Superior temporal gyrus (tissue), 1 donor: ENCODE data around the gene CEACAM5.

Source experiments
- DNase-seq: peaks from one replicate; pipeline ENCODE4 v3.0.0-alpha.2; 2016; ENCODE audit errors: extremely low spot score

CEACAM5 gene

DNA sequence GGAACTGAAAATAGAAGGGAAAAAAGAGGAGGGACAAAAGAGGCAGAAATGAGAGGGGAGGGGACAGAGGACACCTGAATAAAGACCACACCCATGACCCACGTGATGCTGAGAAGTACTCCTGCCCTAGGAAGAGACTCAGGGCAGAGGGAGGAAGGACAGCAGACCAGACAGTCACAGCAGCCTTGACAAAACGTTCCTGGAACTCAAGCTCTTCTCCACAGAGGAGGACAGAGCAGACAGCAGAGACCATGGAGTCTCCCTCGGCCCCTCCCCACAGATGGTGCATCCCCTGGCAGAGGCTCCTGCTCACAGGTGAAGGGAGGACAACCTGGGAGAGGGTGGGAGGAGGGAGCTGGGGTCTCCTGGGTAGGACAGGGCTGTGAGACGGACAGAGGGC lies at the start of gene CEACAM5:
Gene CEACAM5 (plus strand): TSS at position 146 of the 400 bp plus-strand sequence. CDS start 106 bp downstream, at position 252.
- DNase-seq, result no peak

DNA sequence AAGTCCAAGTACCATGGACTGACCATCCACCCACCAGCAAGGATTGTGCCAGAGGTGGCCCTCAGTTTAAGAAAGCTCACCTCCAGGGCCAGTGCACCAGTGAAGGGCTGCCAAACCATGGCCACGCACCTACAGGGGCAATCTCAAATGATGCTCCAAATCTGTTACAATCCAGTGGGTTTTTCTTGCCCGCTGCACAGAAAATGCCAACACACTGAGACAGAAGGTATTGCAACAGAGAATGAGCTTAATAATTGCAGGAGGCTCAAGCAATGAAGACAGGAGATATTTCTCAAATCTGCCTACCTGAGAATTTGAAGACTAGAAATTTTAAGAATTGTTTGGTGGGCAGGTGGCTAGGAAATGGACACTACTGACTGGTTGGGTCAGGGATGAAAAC lies 42.4 kb upstream of the CEACAM5 start:
- DNase-seq, result no peak

- no peak for DNase-seq
These were observed 40.1 kb upstream of the CEACAM5 start for GRCh38 chr19:41668315-41668714.

- no peak for DNase-seq
These were observed 37.7 kb upstream of the CEACAM5 start for GRCh38 chr19:41670755-41671154.

DNA sequence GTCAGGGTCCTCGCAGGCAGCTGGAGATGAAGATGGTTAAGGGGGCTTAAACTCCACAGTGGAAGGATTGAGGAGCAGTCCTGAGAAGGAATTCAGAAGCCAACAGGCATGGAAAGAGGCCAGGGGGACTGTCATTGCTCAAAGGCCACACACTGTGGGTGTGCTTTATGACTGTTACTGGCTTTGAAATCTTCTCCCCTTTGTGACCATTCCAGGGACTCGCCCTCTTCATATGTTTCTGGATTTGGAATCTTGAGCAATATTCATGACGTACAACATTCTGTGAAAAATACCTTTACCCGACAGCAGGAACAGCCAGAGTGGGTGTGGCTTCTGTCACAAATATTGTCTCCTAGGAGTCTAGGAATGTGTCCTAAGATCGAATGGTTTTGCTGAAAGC lies 36.9 kb upstream of the CEACAM5 start:
- DNase-seq, result no peak

- no peak for DNase-seq
These were observed 26.0 kb upstream of the CEACAM5 start for GRCh38 chr19:41682437-41682836.

DNA sequence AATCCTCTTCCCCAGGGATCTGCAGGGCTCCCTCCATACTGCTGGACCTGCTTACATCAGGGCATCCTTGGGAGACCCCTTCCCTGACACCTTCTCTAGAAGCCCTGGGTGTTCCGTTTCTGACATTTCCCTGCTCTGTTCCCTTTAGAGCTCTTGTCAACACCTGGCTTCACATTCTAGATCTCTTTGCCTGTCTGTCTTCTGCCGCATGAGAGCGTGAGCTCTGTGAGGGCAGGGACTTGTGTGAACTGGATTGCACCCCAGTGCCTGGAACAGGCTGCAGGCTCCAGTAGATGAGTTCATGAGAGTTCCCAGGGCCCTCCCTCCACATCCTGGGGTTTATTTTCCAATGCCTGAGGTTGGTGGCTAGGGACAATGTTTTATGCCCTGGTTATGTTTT lies 21.0 kb upstream of the CEACAM5 start:
- DNase-seq, result no peak

- DNase-seq, result no peak
These were observed 20.3 kb upstream of the CEACAM5 start, which contains the start of gene CEACAM7 for GRCh38 chr19:41688098-41688497. Gene CEACAM7, minus strand, starts transcription at chr19:41688270. Its CDS starts 105 bp downstream, at chr19:41688165.

DNA sequence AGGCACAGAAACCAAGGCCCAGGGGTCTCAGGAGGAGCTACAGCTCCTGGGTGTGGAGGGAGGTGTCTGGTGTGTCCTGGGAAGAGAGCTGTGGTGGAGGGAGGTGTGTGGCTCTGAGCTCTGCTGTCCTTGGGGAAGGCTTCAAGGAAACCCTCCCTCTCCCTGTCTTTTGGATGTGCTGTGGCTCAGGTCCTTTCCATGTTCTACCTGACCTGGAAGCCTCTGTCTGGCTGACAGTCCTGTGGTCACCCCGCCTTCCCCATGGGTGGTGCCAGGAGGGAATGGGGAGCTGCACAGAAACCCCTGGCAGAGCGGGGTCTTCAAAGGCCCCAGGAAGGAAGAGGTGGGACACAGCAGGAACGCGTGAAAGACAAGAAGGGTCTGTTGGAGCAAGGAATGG lies 19.7 kb upstream of the CEACAM5 start:
- no peak for DNase-seq

DNA sequence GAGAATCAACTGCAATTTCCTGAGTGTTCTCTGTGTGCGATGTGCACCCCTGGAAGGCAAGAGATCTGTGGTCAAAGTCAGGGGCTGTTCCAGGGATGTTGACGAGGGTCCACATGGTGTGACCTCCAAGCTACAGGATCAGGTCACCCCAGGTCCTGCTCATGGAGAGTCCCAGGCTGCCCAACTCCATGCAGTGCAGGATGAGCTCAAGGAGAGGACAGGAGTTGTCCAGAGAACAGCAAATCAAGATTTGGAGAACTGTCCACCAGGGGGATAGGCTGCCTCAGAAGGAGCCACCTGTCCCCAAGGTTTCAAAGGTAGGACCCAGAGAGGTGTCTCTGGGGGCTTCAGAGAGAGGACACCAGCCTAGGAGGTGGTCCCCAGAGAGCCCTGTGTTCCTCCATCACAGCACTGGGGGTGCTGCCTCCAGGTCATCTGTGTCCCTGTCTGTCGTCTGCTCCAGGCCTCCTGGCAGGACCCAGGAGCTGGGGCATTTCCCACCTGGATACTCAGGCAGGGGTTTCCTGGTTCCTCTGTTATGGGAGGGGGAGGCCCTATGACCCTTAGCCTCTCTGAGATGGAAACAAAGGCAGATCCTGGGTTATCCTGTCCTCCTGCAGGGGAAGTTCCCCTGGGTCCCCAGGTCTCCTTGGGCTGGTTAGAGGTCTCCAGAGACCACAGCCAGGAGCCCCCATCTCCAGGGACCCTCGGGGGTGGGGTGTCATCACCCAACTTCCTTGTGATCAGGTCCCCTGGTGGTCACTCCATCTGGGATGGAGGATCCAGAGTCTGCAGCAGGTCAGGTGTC lies 18.2 kb upstream of the CEACAM5 start:
- no peak for DNase-seq

DNA sequence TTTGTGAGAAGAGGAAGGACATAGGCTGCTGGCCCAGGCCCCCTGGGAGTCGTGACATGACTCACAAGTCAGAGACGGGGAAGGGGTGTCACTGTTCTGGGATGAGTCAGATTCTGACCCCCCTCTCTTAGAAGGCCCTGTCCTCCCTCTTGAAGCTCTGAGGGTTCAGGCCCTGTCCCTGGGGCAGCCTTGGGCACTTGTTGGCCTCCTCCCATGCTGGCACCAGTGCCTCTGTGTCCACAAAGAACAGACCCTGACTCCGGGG lies 17.7 kb upstream of the CEACAM5 start:
- DNase-seq, result no peak

DNA sequence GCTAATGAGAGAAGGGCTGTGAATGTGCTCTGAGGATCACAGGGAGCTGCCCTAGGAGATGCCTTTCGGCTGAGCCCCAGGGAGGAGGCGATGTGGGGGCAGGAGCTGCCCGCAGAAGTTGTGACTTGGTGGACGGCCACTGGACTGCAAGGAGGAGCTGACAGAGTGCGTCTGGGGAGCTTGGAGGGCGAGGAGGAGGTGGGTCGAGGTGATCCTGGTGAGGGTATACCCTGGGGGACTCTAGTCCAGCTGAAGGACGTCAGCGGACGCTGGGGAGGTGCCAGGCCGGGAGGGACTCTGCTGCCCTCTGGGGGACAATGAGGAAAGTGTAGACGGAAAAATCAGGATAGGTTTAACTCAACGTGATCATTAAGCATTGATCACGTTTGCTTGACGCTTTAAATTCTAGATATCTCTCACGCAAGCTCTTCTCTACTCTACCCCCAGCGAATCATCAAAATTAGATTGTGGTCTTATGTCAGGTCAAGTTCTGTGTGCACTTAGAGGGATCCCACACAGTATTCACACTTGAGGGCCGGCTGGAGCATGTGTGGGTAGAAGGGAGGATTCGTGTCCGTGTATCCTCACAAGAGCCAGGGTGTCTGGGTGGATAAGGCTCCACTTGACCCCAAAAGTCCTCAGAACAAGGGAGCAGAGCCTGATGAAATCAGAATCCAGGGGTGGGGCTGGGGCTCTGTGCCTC lies 17.0 kb upstream of the CEACAM5 start:
- no peak for DNase-seq

DNA sequence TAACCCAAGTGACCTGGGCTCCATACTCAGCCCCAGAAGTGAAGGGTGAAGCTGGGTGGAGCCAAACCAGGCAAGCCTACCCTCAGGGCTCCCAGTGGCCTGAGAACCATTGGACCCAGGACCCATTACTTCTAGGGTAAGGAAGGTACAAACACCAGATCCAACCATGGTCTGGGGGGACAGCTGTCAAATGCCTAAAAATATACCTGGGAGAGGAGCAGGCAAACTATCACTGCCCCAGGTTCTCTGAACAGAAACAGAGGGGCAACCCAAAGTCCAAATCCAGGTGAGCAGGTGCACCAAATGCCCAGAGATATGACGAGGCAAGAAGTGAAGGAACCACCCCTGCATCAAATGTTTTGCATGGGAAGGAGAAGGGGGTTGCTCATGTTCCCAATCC lies 14.2 kb upstream of the CEACAM5 start:
- DNase-seq, result no peak

GRCh38 chr19:41694831-41695635 lies 13.4 kb upstream of the CEACAM5 start:
- no peak for DNase-seq

DNA sequence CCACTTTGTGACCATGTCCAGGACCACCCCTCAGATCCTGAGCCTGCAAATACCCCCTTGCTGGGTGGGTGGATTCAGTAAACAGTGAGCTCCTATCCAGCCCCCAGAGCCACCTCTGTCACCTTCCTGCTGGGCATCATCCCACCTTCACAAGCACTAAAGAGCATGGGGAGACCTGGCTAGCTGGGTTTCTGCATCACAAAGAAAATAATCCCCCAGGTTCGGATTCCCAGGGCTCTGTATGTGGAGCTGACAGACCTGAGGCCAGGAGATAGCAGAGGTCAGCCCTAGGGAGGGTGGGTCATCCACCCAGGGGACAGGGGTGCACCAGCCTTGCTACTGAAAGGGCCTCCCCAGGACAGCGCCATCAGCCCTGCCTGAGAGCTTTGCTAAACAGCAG lies 12.7 kb upstream of the CEACAM5 start:
- no peak for DNase-seq

DNA sequence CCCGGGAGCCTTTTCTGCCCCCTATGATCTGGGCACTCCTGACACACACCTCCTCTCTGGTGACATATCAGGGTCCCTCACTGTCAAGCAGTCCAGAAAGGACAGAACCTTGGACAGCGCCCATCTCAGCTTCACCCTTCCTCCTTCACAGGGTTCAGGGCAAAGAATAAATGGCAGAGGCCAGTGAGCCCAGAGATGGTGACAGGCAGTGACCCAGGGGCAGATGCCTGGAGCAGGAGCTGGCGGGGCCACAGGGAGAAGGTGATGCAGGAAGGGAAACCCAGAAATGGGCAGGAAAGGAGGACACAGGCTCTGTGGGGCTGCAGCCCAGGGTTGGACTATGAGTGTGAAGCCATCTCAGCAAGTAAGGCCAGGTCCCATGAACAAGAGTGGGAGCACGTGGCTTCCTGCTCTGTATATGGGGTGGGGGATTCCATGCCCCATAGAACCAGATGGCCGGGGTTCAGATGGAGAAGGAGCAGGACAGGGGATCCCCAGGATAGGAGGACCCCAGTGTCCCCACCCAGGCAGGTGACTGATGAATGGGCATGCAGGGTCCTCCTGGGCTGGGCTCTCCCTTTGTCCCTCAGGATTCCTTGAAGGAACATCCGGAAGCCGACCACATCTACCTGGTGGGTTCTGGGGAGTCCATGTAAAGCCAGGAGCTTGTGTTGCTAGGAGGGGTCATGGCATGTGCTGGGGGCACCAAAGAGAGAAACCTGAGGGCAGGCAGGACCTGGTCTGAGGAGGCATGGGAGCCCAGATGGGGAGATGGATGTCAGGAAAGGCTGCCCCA lies 11.8 kb upstream of the CEACAM5 start:
- no peak for DNase-seq

DNA sequence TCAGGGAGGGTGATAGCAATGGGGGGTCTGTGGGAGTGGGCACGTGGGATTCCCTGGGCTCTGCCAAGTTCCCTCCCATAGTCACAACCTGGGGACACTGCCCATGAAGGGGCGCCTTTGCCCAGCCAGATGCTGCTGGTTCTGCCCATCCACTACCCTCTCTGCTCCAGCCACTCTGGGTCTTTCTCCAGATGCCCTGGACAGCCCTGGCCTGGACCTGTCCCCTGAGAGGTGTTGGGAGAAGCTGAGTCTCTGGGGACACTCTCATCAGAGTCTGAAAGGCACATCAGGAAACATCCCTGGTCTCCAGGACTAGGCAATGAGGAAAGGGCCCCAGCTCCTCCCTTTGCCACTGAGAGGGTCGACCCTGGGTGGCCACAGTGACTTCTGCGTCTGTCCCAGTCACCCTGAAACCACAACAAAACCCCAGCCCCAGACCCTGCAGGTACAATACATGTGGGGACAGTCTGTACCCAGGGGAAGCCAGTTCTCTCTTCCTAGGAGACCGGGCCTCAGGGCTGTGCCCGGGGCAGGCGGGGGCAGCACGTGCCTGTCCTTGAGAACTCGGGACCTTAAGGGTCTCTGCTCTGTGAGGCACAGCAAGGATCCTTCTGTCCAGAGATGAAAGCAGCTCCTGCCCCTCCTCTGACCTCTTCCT lies 11.1 kb upstream of the CEACAM5 start:
- DNase-seq, result no peak

GRCh38 chr19:41698746-41699230 lies 9.6 kb upstream of the CEACAM5 start:
- no peak for DNase-seq

DNA sequence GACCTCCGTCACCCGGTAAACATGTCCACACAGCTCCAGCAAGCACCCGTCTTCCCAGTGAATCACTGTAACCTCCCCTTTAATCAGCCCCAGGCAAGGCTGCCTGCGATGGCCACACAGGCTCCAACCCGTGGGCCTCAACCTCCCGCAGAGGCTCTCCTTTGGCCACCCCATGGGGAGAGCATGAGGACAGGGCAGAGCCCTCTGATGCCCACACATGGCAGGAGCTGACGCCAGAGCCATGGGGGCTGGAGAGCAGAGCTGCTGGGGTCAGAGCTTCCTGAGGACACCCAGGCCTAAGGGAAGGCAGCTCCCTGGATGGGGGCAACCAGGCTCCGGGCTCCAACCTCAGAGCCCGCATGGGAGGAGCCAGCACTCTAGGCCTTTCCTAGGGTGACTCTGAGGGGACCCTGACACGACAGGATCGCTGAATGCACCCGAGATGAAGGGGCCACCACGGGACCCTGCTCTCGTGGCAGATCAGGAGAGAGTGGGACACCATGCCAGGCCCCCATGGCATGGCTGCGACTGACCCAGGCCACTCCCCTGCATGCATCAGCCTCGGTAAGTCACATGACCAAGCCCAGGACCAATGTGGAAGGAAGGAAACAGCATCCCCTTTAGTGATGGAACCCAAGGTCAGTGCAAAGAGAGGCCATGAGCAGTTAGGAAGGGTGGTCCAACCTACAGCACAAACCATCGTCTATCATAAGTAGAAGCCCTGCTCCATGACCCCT lies 9.0 kb upstream of the CEACAM5 start:
- DNase-seq, result no peak

- DNase-seq, result no peak
These were observed 8.5 kb upstream of the CEACAM5 start for GRCh38 chr19:41699968-41700323.
